Hepatocyte (in vitro differentiated cells): ENCODE data around the gene BCL2L15. TPM values are rescaled to one million over a fixed set of nuclear protein-coding genes. Genes with fewer than 3 reads are reported as not detected.

Source experiments
- DNase-seq: peaks from one replicate; pipeline ENCODE4 v3.0.0-alpha.2; 2016; ENCODE audit warnings: low spot score
- H2AFZ ChIP-seq: fragments of 200-600 bp; sonication (generic); 2 replicates; pipeline ENCODE4 v1.6.0; 2016; ENCODE audit warnings: antibody characterized with exemption, mild to moderate bottlenecking
- H3K27ac ChIP-seq: fragments of 200-600 bp; sonication (generic); 2 replicates; pipeline ENCODE4 v1.5.1; 2016; ENCODE audit warnings: mild to moderate bottlenecking
- H3K27me3 ChIP-seq: fragments of 200-600 bp; sonication (generic); 2 replicates; pipeline ENCODE4 v1.6.1; 2016
- H3K36me3 ChIP-seq: fragments of 200-600 bp; sonication (generic); replicated peaks from 2 replicates; pipeline ENCODE4 v1.5.1; 2016; ENCODE audit warnings: low read depth; ENCODE audit not compliant: insufficient read depth
- H3K4me1 ChIP-seq: fragments of 200-600 bp; sonication (generic); 2 replicates; pipeline ENCODE4 v1.5.1; 2016; ENCODE audit warnings: mild to moderate bottlenecking, moderate library complexity; ENCODE audit not compliant: insufficient read depth
- H3K4me2 ChIP-seq: fragments of 200-600 bp; sonication (generic); 2 replicates; pipeline ENCODE4 v1.6.0; 2016
- H3K4me3 ChIP-seq: fragments of 200-600 bp; sonication (generic); 2 replicates; pipeline ENCODE4 v1.5.1; 2016; ENCODE audit warnings: mild to moderate bottlenecking
- H3K79me2 ChIP-seq: fragments of 200-600 bp; sonication (generic); 2 replicates; pipeline ENCODE4 v1.6.0; 2017; ENCODE audit warnings: mild to moderate bottlenecking
- H3K9me2 ChIP-seq: fragments of 200-600 bp; sonication (generic); replicated peaks from 2 replicates; pipeline ENCODE4 v1.6.0; 2017; ENCODE audit warnings: mild to moderate bottlenecking; ENCODE audit not compliant: insufficient read depth
- H3K9me3 ChIP-seq: fragments of 200-600 bp; sonication (generic); 2 replicates; pipeline ENCODE4 v1.5.1; 2016; ENCODE audit warnings: low read depth, mild to moderate bottlenecking
- H4K20me1 ChIP-seq: fragments of 200-600 bp; sonication (generic); 2 replicates; pipeline ENCODE4 v1.6.0; 2016; ENCODE audit warnings: mild to moderate bottlenecking; ENCODE audit not compliant: insufficient read depth, poor library complexity, severe bottlenecking
- EZH2 ChIP-seq: fragments of 200-600 bp; sonication (generic); IDR thresholded peaks from 2 replicates; pipeline ENCODE4 v1.6.1; 2016; ENCODE audit warnings: antibody characterized with exemption, mild to moderate bottlenecking, borderline replicate concordance
- EZH2phosphoT487 ChIP-seq: fragments of 200-600 bp; sonication (generic); IDR thresholded peaks from one replicate; pipeline ENCODE4 v1.6.1; 2018; ENCODE audit warnings: antibody characterized with exemption, mild to moderate bottlenecking, low read depth, moderate library complexity; ENCODE audit not compliant: unreplicated experiment, severe bottlenecking
- WGBS: methylation state at CpG from one replicate; pipeline ENCODE4 v1.1.6; 2016; ENCODE audit warnings: low lambda C conversion rate; ENCODE audit errors: missing lambda C conversion rate; 5-methylcytosine and 5-hydroxymethylcytosine counted together
- polyA plus RNA-seq: library from polyadenylated mRNA; unstranded; fragments of >200 nt; fragmentation: Nextera tagmentation; extraction: Ambion mirVana; gene quantifications from 2 replicates; pipeline ENCODE4 v1.2.1, GENCODE V29; 2016
- total RNA-seq: library from RNA; depleted of rRNA; stranded (reverse); fragments of >200 nt; gene quantifications from 2 replicates; pipeline ENCODE4 v1.2.3, GENCODE V29; 2014
- TF ChIP-seq, protein P1 (sequence below): fragments of 200-600 bp; sonication (generic); IDR thresholded peaks from 2 replicates; pipeline ENCODE4 v1.5.1; 2016; ENCODE audit warnings: antibody characterized with exemption, mild to moderate bottlenecking; ENCODE audit not compliant: poor library complexity

Gene BCL2L15
- total and polyA plus RNA-seq, 2 experiments from 2014 or later, result 0.66 to 3.0 TPM

DNA sequence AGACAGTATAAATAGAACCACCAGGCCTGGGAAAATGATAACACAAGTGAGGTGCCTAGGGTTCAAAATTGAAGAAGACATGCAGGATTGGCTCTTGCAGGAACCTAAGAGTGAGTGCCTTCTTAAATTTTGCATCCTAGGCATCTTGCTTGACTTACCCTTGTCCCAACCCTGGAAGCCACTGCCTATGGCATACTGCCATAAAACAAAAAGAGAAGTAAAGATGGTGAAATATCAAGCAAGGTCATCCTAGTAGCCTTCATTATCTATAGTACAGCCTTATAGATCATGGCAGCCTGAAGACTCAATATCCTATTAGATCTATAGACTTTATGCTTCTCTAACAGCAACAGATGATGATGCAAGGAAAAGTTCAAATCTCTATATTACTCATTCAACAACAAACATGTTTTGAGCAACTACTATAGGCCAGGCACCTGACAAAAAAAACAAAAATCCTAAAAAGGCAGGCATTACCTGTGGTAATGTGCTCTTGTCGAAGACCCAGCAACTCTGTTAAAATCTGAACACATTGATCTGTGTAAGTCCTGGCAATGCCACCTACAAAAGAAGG is 10.9 kb upstream of the BCL2L15 start:
- no peaks in the 10 kb centered on the region for H3K36me3 ChIP-seq
- WGBS, result 100% methylated on average over 1 of the region's 1 CpG

GRCh38 chr1:113895961-113896360 is 8.6 kb upstream of the BCL2L15 start:
- no peaks in the 10 kb centered on the region for H3K9me2 ChIP-seq
- H3K36me3 ChIP-seq, result no peaks in the 10 kb centered on the region
- H4K20me1 ChIP-seq, result no peaks in the 10 kb centered on the region
- no peaks in the 10 kb centered on the region for H3K27me3 ChIP-seq
- WGBS, result 94% methylated on average over 8 of the region's 8 CpGs
- no peaks in the 10 kb centered on the region for H3K79me2 ChIP-seq
- no peak overlapping the region for H2AFZ ChIP-seq
- H3K4me3 ChIP-seq, result no peak overlapping the region
- H3K9me3 ChIP-seq, result no peaks in the 10 kb centered on the region
- TF ChIP-seq, protein P1, sequence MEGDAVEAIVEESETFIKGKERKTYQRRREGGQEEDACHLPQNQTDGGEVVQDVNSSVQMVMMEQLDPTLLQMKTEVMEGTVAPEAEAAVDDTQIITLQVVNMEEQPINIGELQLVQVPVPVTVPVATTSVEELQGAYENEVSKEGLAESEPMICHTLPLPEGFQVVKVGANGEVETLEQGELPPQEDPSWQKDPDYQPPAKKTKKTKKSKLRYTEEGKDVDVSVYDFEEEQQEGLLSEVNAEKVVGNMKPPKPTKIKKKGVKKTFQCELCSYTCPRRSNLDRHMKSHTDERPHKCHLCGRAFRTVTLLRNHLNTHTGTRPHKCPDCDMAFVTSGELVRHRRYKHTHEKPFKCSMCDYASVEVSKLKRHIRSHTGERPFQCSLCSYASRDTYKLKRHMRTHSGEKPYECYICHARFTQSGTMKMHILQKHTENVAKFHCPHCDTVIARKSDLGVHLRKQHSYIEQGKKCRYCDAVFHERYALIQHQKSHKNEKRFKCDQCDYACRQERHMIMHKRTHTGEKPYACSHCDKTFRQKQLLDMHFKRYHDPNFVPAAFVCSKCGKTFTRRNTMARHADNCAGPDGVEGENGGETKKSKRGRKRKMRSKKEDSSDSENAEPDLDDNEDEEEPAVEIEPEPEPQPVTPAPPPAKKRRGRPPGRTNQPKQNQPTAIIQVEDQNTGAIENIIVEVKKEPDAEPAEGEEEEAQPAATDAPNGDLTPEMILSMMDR, result no peak
- no peak for TF ChIP-seq EZH2phosphoT487
- no peak for TF ChIP-seq EZH2
- no peak for DNase-seq
- no peak overlapping the region for H3K4me2 ChIP-seq
- H3K4me1 ChIP-seq, result no peaks in the 10 kb centered on the region
- H3K27ac ChIP-seq, result no peak overlapping the region

More for the DNA sequence above, 10.9 kb upstream of the BCL2L15 start:
- Histone ChIP-seq H3K4me3 (no peak overlapping the region), H3K27ac (no peak overlapping the region), H3K9me3 (no peaks in the 10 kb centered on the region), H3K79me2 (peaks cover 6% of the 10 kb centered on the region), H2AFZ (no peak overlapping the region), H3K9me2 (no peaks in the 10 kb centered on the region), H3K27me3 (no peaks in the 10 kb centered on the region), H3K4me2 (no peak overlapping the region), H4K20me1 (no peaks in the 10 kb centered on the region), H3K4me1 (no peaks in the 10 kb centered on the region)
- TF ChIP-seq EZH2phosphoT487 (no peak), EZH2 (no peak)
- TF ChIP-seq, protein P1, result no peak
- no peak for DNase-seq

DNA sequence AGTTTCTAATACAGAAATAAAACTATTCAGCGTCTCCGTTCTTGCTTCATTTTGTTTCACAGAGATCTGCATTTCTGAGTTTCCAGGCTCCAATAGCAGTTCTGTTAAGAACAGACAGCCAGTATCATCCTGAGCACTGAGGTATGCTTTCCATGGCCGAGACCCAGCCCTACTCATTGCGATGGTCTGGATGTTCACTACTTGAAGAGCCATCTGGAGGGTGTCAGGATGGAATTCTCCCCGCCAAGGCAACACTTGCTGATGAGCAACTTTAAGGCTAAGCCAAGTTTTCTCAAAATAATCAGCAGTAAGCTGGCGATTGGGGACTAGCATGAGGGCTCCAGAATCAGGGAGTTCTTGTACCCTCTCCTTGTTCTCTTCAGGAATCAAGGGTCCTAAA is 7.7 kb upstream of the BCL2L15 start:
- H2AFZ ChIP-seq, result no peak overlapping the region
- DNase-seq, result no peak
- H3K4me2 ChIP-seq, result no peak overlapping the region
- TF ChIP-seq, protein P1, result no peak
- no peak for TF ChIP-seq EZH2phosphoT487
- TF ChIP-seq EZH2, result no peak
- no peaks in the 10 kb centered on the region for H4K20me1 ChIP-seq
- WGBS, result 94% methylated on average over 6 of the region's 6 CpGs
- H3K9me2 ChIP-seq, result no peaks in the 10 kb centered on the region
- no peaks in the 10 kb centered on the region for H3K4me1 ChIP-seq
- no peaks in the 10 kb centered on the region for H3K79me2 ChIP-seq
- no peaks in the 10 kb centered on the region for H3K36me3 ChIP-seq
- H3K27ac ChIP-seq, result no peak overlapping the region
- H3K9me3 ChIP-seq, result no peaks in the 10 kb centered on the region
- H3K4me3 ChIP-seq, result no peak overlapping the region
- H3K27me3 ChIP-seq, result no peaks in the 10 kb centered on the region

GRCh38 chr1:113893267-113893666 is 5.9 kb upstream of the BCL2L15 start:
- 90% methylated on average over 3 of the region's 3 CpGs for WGBS
- no peak overlapping the region for H3K27ac ChIP-seq
- no peak for TF ChIP-seq EZH2phosphoT487
- TF ChIP-seq, protein P1, result no peak
- TF ChIP-seq EZH2, result no peak

More at GRCh38 chr1:113893267-113893666, 5.9 kb upstream of the BCL2L15 start:
- no peak overlapping the region for H2AFZ ChIP-seq
- H3K4me1 ChIP-seq, result no peaks in the 10 kb centered on the region
- H4K20me1 ChIP-seq, result no peaks in the 10 kb centered on the region
- H3K9me3 ChIP-seq, result no peaks in the 10 kb centered on the region
- H3K36me3 ChIP-seq, result no peaks in the 10 kb centered on the region
- H3K27me3 ChIP-seq, result no peaks in the 10 kb centered on the region
- H3K4me3 ChIP-seq, result no peak overlapping the region
- no peaks in the 10 kb centered on the region for H3K9me2 ChIP-seq
- H3K79me2 ChIP-seq, result no peaks in the 10 kb centered on the region
- H3K4me2 ChIP-seq, result no peak overlapping the region
- no peak for DNase-seq
